Fibroblast of villous mesenchyme (primary cell): ENCODE measurements around the gene FYN. TPM values are rescaled to one million over a fixed set of nuclear protein-coding genes. Genes with fewer than 3 reads are reported as not detected.

ENCODE experiments used
- DNase-seq: peaks from one replicate; pipeline ENCODE4 v3.0.0-alpha.2; 2010; ENCODE audit warnings: low read depth
- H3K4me3 ChIP-seq: 2 replicates; pipeline ENCODE4 v1.5.1; 2011; ENCODE audit warnings: low read depth, mild to moderate bottlenecking, low read length
- CTCF ChIP-seq: IDR thresholded peaks from 2 replicates; pipeline ENCODE4 v1.5.1; 2012; ENCODE audit warnings: low read depth, mild to moderate bottlenecking, low read length; ENCODE audit not compliant: insufficient read depth
- total RNA-seq: library from RNA; depleted of rRNA; stranded (reverse); fragments of >200 nt; gene quantifications from 2 replicates; pipeline ENCODE4 v1.2.3, GENCODE V29; 2012

FYN gene
- total RNA-seq, 1 donor: 26.8 TPM

GRCh38 chr6:111857674-111858337, 15.4 kb downstream of the FYN start:
- TF ChIP-seq CTCF: no peak
- no peak overlapping the region for H3K4me3 ChIP-seq
- no peak for DNase-seq

GRCh38 chr6:111855753-111856152, 17.5 kb downstream of the FYN start:
- H3K4me3 ChIP-seq: no peak overlapping the region
- DNase-seq: no peak
- no peak for TF ChIP-seq CTCF

- peak; percentile 62 for DNase-seq
- no peak overlapping the region for H3K4me3 ChIP-seq
- no peak for TF ChIP-seq CTCF
These were observed 18.6 kb downstream of the FYN start for GRCh38 chr6:111854683-111855082.

GRCh38 chr6:111852725-111853124, 20.5 kb downstream of the FYN start:
- no peak overlapping the region for H3K4me3 ChIP-seq
- DNase-seq: peak; percentile 79
- no peak for TF ChIP-seq CTCF

- no peak overlapping the region for H3K4me3 ChIP-seq
- no peak for TF ChIP-seq CTCF
- DNase-seq: no peak
These were observed 22.8 kb downstream of the FYN start for GRCh38 chr6:111850295-111850937.

- no peak for TF ChIP-seq CTCF
- no peak overlapping the region for H3K4me3 ChIP-seq
These were observed 24.0 kb downstream of the FYN start for GRCh38 chr6:111849298-111849697.

More at GRCh38 chr6:111849298-111849697, 24.0 kb downstream of the FYN start:
- no peak for DNase-seq
